Panc1 (cell line): Measurements from ENCODE around the gene ADGB. TPM values are rescaled to one million over a fixed set of nuclear protein-coding genes. Genes with fewer than 3 reads are reported as not detected.

Source experiments
- ATAC-seq: fragments of 200-7000 bp; cut with Tn5 transposase; 2 replicates; pipeline ENCODE4 v1.9.1; 2020; ENCODE audit warnings: mild to moderate bottlenecking, moderate library complexity
- BruUV-seq: library from RNA; stranded (reverse); fragments of 400-500 nt; replicated peaks from 2 replicates; lab custom pipeline; 2021; lab: Mats Ljungman, UMichigan
- CTCF ChIA-PET: fragments of 300-600 bp; sonication (Branson Sonifier 250); formaldehyde crosslinking; loops from one replicate; lab custom pipeline; 2022; ENCODE audit warnings: antibody characterized with exemption; lab: Charles Lee
- POLR2A ChIA-PET: fragments of 300-600 bp; sonication (Branson Sonifier 250); formaldehyde crosslinking; loops from one replicate; lab custom pipeline; 2022; ENCODE audit warnings: antibody characterized with exemption; lab: Charles Lee
- DNase-seq: peaks from one replicate; pipeline ENCODE4 v3.0.0-alpha.2; 2010; ENCODE audit warnings: low read depth, low spot score
- H3K27ac ChIP-seq: 2 replicates; pipeline ENCODE4 v1.5.1; 2011; ENCODE audit warnings: mild to moderate bottlenecking, low read length, inconsistent platforms
- H3K27me3 ChIP-seq: fragments of 200-500 bp; sonication (Bioruptor generic); 2 replicates; pipeline ENCODE4 v1.6.0; 2014; ENCODE audit warnings: low read length, inconsistent platforms; ENCODE audit not compliant: control insufficient read depth, insufficient read depth
- H3K36me3 ChIP-seq: fragments of 200-500 bp; sonication (Bioruptor generic); 2 replicates; pipeline ENCODE4 v1.5.1; 2014; ENCODE audit warnings: inconsistent platforms, mild to moderate bottlenecking, low read length, moderate library complexity; ENCODE audit not compliant: control insufficient read depth, insufficient read depth
- H3K4me1 ChIP-seq: 2 replicates; pipeline ENCODE4 v1.5.1; 2011; ENCODE audit warnings: inconsistent platforms, mild to moderate bottlenecking, low read length, moderate library complexity; ENCODE audit not compliant: control insufficient read depth, insufficient read depth
- H3K4me3 ChIP-seq, 2 experiments: 2 replicates each; pipeline ENCODE4 v1.5.1; 2011 to 2012; ENCODE audit warnings: low read depth in 2 of 2, low read length in 2 of 2, mild to moderate bottlenecking in 2 of 2, inconsistent platforms in 1 of 2, moderate library complexity in 1 of 2
- H3K9me3 ChIP-seq: fragments of 200-500 bp; sonication (Bioruptor generic); 2 replicates; pipeline ENCODE4 v1.5.1; 2014; ENCODE audit warnings: low read depth, mild to moderate bottlenecking, inconsistent platforms, low read length, moderate library complexity; ENCODE audit not compliant: control insufficient read depth, insufficient read depth
- POLR2AphosphoS5 ChIP-seq: IDR thresholded peaks from 2 replicates; pipeline ENCODE4 v1.6.1; 2012; ENCODE audit warnings: mild to moderate bottlenecking, low read depth, low read length, moderate library complexity
- SIN3A ChIP-seq: IDR thresholded peaks from 2 replicates; pipeline ENCODE4 v1.6.1; 2012; ENCODE audit warnings: low read depth, mild to moderate bottlenecking, low read length, moderate library complexity, borderline replicate concordance; ENCODE audit not compliant: insufficient read depth
- TCF7L2 ChIP-seq: IDR thresholded peaks from 2 replicates; pipeline ENCODE4 v1.6.1; 2011; ENCODE audit warnings: mild to moderate bottlenecking, low read depth, low read length, inconsistent platforms
- in situ Hi-C: cut with HindIII; loops from 2 replicates; pipeline ENCODE4 v1.10.0; 2016; ENCODE audit warnings: low sequenced_read_pairs, low pct_unique_long_range_greater_than_20kb
- intact Hi-C: fragments of 100-400 bp; cut with micrococcal nuclease; formaldehyde crosslinking; loops from one replicate; pipeline ENCODE4 v1.10.0; 2022; ENCODE audit not compliant: unreplicated experiment
- total RNA-seq: library from RNA; stranded (reverse); gene quantifications from one replicate; pipeline ENCODE4 v1.2.1, GENCODE V29; 2021; ENCODE audit not compliant: unreplicated experiment
- TF ChIP-seq, protein P1 (sequence below), 2 experiments: IDR thresholded peaks; 2 replicates each; pipeline ENCODE4 v1.6.1; 2011 to 2012; ENCODE audit warnings: low read depth in 2 of 2, control low read depth in 1 of 2, low read length in 1 of 2, mild to moderate bottlenecking in 1 of 2, moderate library complexity in 1 of 2; ENCODE audit not compliant: insufficient read depth in 1 of 2
- TF ChIP-seq, protein P2 (sequence below): fragments of 450-650 bp; IDR thresholded peaks from 2 replicates; pipeline ENCODE4 v1.5.1; 2017; ENCODE audit warnings: mild to moderate bottlenecking

The ADGB gene
- total RNA-seq, 1 experiment from 2014 or later = not detected

DNA sequence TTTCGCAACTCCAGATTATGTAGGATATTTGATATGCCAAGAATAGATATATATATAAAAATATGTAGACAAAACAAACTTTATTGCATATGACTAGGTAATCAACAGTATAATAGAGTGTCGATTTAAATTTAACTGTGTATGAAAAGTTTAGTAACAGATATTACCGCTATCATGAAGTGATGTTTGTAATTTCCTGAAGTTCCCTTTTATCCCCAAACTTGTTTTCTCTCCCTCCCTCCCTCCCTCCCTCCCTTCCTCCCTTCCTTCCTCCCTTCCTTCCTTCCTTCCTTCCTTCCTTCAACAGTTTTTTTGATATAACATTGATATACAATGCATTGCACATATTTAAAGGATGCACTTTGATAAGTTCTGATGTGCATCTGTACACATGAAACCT lies 15.2 kb downstream of the ADGB start:
- H3K4me1 ChIP-seq = no peaks in the 10 kb centered on the region
- intact Hi-C loops (no loop called here), in situ Hi-C loops (no loop called here)
- ATAC-seq (no peak), DNase-seq (no peak)
- H3K27ac ChIP-seq = no peak overlapping the region
- no peak overlapping the region for H3K4me3 ChIP-seq
- H3K9me3 ChIP-seq = no peaks in the 10 kb centered on the region
- no peaks in the 10 kb centered on the region for H3K36me3 ChIP-seq
- BruUV-seq = no TSS peak
- ChIA-PET CTCF (no interaction called here), POLR2A (no interaction called here)
- H3K27me3 ChIP-seq = no peaks in the 10 kb centered on the region
- TF ChIP-seq SIN3A = no peak
- TF ChIP-seq, protein P1, sequence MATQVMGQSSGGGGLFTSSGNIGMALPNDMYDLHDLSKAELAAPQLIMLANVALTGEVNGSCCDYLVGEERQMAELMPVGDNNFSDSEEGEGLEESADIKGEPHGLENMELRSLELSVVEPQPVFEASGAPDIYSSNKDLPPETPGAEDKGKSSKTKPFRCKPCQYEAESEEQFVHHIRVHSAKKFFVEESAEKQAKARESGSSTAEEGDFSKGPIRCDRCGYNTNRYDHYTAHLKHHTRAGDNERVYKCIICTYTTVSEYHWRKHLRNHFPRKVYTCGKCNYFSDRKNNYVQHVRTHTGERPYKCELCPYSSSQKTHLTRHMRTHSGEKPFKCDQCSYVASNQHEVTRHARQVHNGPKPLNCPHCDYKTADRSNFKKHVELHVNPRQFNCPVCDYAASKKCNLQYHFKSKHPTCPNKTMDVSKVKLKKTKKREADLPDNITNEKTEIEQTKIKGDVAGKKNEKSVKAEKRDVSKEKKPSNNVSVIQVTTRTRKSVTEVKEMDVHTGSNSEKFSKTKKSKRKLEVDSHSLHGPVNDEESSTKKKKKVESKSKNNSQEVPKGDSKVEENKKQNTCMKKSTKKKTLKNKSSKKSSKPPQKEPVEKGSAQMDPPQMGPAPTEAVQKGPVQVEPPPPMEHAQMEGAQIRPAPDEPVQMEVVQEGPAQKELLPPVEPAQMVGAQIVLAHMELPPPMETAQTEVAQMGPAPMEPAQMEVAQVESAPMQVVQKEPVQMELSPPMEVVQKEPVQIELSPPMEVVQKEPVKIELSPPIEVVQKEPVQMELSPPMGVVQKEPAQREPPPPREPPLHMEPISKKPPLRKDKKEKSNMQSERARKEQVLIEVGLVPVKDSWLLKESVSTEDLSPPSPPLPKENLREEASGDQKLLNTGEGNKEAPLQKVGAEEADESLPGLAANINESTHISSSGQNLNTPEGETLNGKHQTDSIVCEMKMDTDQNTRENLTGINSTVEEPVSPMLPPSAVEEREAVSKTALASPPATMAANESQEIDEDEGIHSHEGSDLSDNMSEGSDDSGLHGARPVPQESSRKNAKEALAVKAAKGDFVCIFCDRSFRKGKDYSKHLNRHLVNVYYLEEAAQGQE (IDR thresholded peaks at IDR 0.05; ENCODE audit: insufficient read depth in 1 of 2, low read depth in 2 of 2, low read length in 1 of 2) = no peak
- no peak for TF ChIP-seq POLR2AphosphoS5

DNA sequence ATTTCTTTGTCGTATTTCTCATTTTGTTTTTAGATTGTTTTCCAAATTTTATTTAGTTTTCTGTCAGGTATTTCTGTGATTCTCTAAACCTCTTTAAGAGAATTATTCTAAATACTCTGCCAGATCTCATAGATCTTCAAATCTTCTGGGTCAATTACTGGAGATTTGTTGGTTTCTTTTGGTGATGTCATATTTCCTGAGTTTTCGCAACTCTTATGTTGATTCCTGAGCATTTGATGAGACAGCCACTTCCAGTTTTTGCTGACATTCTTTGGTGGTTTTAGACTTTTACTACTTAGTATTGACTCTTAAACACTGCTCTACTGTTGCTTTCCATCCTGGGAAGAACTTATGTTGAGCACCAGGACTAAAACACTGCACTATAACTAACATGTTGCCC lies 21.9 kb downstream of the ADGB start:
- ATAC-seq (no peak), DNase-seq (no peak)
- intact Hi-C loops (no loop called here), in situ Hi-C loops (no loop called here)
- ChIA-PET POLR2A (no interaction called here), CTCF (no interaction called here)
- TF ChIP-seq TCF7L2 = no peak
- TF ChIP-seq, protein P1 (IDR thresholded peaks at IDR 0.05; ENCODE audit: insufficient read depth in 1 of 2, low read depth in 2 of 2, low read length in 1 of 2) = no peak
- TF ChIP-seq, protein P2, sequence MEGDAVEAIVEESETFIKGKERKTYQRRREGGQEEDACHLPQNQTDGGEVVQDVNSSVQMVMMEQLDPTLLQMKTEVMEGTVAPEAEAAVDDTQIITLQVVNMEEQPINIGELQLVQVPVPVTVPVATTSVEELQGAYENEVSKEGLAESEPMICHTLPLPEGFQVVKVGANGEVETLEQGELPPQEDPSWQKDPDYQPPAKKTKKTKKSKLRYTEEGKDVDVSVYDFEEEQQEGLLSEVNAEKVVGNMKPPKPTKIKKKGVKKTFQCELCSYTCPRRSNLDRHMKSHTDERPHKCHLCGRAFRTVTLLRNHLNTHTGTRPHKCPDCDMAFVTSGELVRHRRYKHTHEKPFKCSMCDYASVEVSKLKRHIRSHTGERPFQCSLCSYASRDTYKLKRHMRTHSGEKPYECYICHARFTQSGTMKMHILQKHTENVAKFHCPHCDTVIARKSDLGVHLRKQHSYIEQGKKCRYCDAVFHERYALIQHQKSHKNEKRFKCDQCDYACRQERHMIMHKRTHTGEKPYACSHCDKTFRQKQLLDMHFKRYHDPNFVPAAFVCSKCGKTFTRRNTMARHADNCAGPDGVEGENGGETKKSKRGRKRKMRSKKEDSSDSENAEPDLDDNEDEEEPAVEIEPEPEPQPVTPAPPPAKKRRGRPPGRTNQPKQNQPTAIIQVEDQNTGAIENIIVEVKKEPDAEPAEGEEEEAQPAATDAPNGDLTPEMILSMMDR = no peak
- TF ChIP-seq POLR2AphosphoS5 = no peak
- no peak for TF ChIP-seq SIN3A
- Histone ChIP-seq H3K36me3 (no peaks in the 10 kb centered on the region), H3K4me3 (no peak overlapping the region), H3K27ac (no peak overlapping the region), H3K27me3 (no peaks in the 10 kb centered on the region; the same call in 1 of the 2 replicates), H3K4me1 (no peaks in the 10 kb centered on the region), H3K9me3 (no peaks in the 10 kb centered on the region)
- BruUV-seq = no TSS peak
